Activated naive CD4-positive, alpha-beta T cell treated with Interleukin-2 at 50 U/mL for 16 hours (primary cell): ENCODE measurements around the gene PLA2G15.

Source experiments
- DNase-seq: peaks from one replicate; pipeline ENCODE4 v3.0.0-alpha.2; 2020

The PLA2G15 gene

GRCh38 chr16:68255712-68256111 lies 10.5 kb downstream of the PLA2G15 start:
- no peak for DNase-seq

GRCh38 chr16:68257251-68257905 lies 12.2 kb downstream of the PLA2G15 start:
- no peak for DNase-seq

- DNase-seq: no peak
Measured at GRCh38 chr16:68257906-68258800, 13.0 kb downstream of the PLA2G15 start.

- no peak for DNase-seq
Measured at GRCh38 chr16:68259007-68259825, 14.0 kb downstream of the PLA2G15 start.

GRCh38 chr16:68263559-68264127 lies 18.5 kb downstream of the PLA2G15 start:
- no peak for DNase-seq

- peak; percentile 85 for DNase-seq
Measured at GRCh38 chr16:68264128-68265077, 19.2 kb downstream of the PLA2G15 start, which contains the start of gene SLC7A6. Gene SLC7A6 (plus strand): TSS chr16:68264526. CDS start chr16:68274727, 10,201 bp downstream.

- peak; percentile 51 for DNase-seq
Measured at GRCh38 chr16:68265078-68265920, 20.1 kb downstream of the PLA2G15 start.

GRCh38 chr16:68267612-68268405 lies 22.6 kb downstream of the PLA2G15 start:
- no peak for DNase-seq

GRCh38 chr16:68269793-68270192 lies 24.6 kb downstream of the PLA2G15 start:
- no peak for DNase-seq

GRCh38 chr16:68270353-68270752 lies 25.2 kb downstream of the PLA2G15 start:
- DNase-seq: no peak

GRCh38 chr16:68272507-68273209 lies 27.5 kb downstream of the PLA2G15 start:
- DNase-seq: peak; percentile 42

GRCh38 chr16:68273459-68273858 lies 28.3 kb downstream of the PLA2G15 start:
- DNase-seq: no peak

- no peak for DNase-seq
Measured at GRCh38 chr16:68273896-68274295, 28.7 kb downstream of the PLA2G15 start.

- no peak for DNase-seq
Measured at GRCh38 chr16:68274441-68274840, 29.3 kb downstream of the PLA2G15 start.

GRCh38 chr16:68275611-68276191 lies 30.5 kb downstream of the PLA2G15 start:
- DNase-seq: peak; percentile 20

- DNase-seq: no peak
Measured at GRCh38 chr16:68276223-68276622, 31.1 kb downstream of the PLA2G15 start.

- DNase-seq: no peak
Measured at GRCh38 chr16:68279726-68280558, 34.8 kb downstream of the PLA2G15 start.
